Transverse colon (tissue), 4 donors: ENCODE results near the gene KICS2. TPM values are rescaled to one million over a fixed set of nuclear protein-coding genes. Genes with fewer than 3 reads are reported as not detected.

Experiments used
- DNase-seq: peaks from one replicate; pipeline ENCODE4 v3.0.0-alpha.2; 2019
- H3K27ac ChIP-seq, 4 donors: fragments of 200-600 bp; sonication (generic); 2 replicates each; pipeline ENCODE4 v1.5.1; 2016 to 2018; ENCODE audit warnings: inconsistent platforms in 4 of 4
- H3K27me3 ChIP-seq: fragments of 200-600 bp; sonication (generic); 2 replicates; pipeline ENCODE4 v1.5.1; 2017; ENCODE audit warnings: inconsistent platforms
- H3K36me3 ChIP-seq, 4 donors: fragments of 200-600 bp; sonication (generic); 2 replicates each; pipeline ENCODE4 v1.5.1; 2017 to 2019; ENCODE audit warnings: inconsistent platforms in 4 of 4
- H3K4me1 ChIP-seq, 4 donors: fragments of 200-600 bp; sonication (generic); 2 replicates each; pipeline ENCODE4 v1.5.1; 2017 to 2020; ENCODE audit warnings: inconsistent platforms in 4 of 4
- H3K4me3 ChIP-seq, 4 donors: fragments of 200-600 bp; sonication (generic); 1 replicate in 1 of 4; 2 replicates in 3 of 4; pipeline versions ENCODE4 v1.5.1 to v1.6.1; 2017 to 2019; ENCODE audit warnings: inconsistent platforms in 4 of 4
- H3K9me3 ChIP-seq, 2 donors: fragments of 200-600 bp; sonication (generic); 2 replicates each; pipeline ENCODE4 v1.5.1; 2017 to 2019; ENCODE audit warnings: inconsistent platforms in 2 of 2
- EP300 ChIP-seq: sonication (generic); formaldehyde crosslinking; IDR thresholded peaks from one replicate; pipeline ENCODE4 v1.6.1; 2017; ENCODE audit warnings: antibody characterized with exemption, low read depth
- POLR2A ChIP-seq: fragments of 450-650 bp; IDR thresholded peaks from one replicate; pipeline ENCODE4 v1.6.1; 2016; ENCODE audit warnings: antibody characterized with exemption, mild to moderate bottlenecking, moderate library complexity
- POLR2AphosphoS5 ChIP-seq, 3 donors: sonication (generic); formaldehyde crosslinking; IDR thresholded peaks; one replicate each; pipeline ENCODE4 v1.6.1; 2016; ENCODE audit warnings: antibody characterized with exemption in 3 of 3
- WGBS, 2 donors: methylation state at CpG; one replicate each; pipeline ENCODE4 v1.1.5; 2018; ENCODE audit warnings: low coverage in 1 of 2; 5-methylcytosine and 5-hydroxymethylcytosine counted together
- in situ Hi-C, 4 donors: fragments of 200-750 bp; cut with MboI; loops; one replicate each; pipeline versions ENCODE4 v1.15.0 to v1.15.1; 2017; ENCODE audit warnings: low sequenced_read_pairs in 3 of 4, low pct_ligation_motif_present in 1 of 4, low pct_unique_long_range_greater_than_20kb in 1 of 4
- intact Hi-C: fragments of 100-400 bp; cut with DNase I; formaldehyde crosslinking; loops from one replicate; pipeline ENCODE4 v1.15.1; 2023; ENCODE audit warnings: low total_unique reads
- total RNA-seq, 4 donors: library from RNA; depleted of rRNA; stranded (reverse); fragments of >200 nt; gene quantifications; one replicate each; pipeline ENCODE4 v1.1.0, GENCODE V29; 2016
- TF ChIP-seq, protein P1 (sequence below), 5 experiments: fragments of 200-600 bp in 3 of 5; fragments of 450-650 bp in 2 of 5; sonication (generic) in 3 of 5; IDR thresholded peaks; 1 replicate in 2 of 5; 2 replicates in 3 of 5; pipeline ENCODE4 v1.5.1; 2016 to 2017; ENCODE audit warnings: antibody characterized with exemption in 5 of 5, inconsistent platforms in 3 of 5, mild to moderate bottlenecking in 2 of 5, moderate library complexity in 1 of 5

Gene KICS2
- total RNA-seq, 4 donors from 2014 or later = 2.8 to 10.2 (median 4.7) TPM

DNA sequence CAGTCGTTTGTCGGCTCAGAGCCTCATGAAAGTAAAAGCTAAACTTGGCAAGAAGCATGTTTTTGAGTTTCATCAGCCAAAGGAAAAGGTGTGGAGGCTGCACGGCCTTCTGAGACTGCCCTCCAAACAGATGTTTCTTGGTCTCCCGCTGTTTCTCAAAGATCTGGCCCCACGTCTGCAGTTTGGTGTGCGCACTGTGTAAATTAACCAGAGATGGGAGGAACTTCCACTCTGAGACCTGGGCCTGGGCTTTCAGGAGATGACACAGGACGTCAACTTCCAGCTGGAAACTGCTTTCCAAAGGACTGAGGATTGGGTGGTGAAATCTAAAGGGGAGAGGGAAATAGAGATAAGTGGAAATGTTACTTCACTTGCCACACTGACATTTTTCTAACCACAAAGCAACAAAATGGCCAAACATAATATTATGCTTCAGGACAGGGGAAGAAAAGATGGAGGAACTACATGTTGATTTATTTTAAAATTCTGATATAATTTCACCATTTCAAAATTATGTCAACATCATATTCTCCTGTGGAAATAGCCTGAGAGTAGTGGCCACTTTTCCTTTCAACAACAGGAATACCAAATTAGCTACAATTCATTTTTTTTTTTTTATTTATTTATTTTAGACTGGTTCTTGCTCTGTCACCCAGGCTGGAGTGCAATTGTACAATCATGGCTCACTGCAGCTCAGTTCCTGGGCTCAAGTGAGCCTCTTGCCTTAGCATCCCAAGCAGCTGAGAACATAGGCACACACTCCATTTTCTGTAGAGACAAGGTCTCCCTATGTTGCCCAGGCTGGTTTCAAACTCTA is 27.6 kb downstream of the KICS2 start:
- H3K4me3 ChIP-seq = no peak overlapping the region
- intact Hi-C loops = no loop called here
- H3K4me1 ChIP-seq = no peaks in the 10 kb centered on the region
- no peaks in the 10 kb centered on the region for H3K27me3 ChIP-seq
- TF ChIP-seq POLR2A = no peak
- no peak for TF ChIP-seq EP300
- H3K36me3 ChIP-seq = no peaks in the 10 kb centered on the region
- 81 to 82% methylated on average over 1 to 7 of the region's 7 CpGs for WGBS, 2 donors
- in situ Hi-C loops = no loop called here
- DNase-seq = no peak
- H3K27ac ChIP-seq = no peak overlapping the region
- H3K9me3 ChIP-seq = no peaks in the 10 kb centered on the region

DNA sequence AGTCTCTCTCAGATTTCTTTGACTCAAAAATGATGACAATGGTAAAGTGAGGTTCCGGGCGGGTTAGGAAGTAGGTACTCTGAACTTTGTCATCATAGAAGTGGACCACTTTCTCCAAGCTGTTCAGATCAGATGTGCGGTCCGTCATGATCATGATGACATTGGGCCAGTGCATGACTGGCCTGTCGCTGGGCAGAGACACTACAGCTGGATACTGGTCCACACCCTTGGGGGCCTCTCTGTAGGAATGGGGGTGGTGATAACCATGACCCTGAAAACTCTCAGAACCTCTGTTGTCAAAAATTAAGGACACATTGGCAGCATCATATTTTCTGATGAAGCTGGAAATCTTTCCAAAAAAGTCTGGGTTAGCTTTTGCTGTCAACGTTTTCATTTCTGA is 28.2 kb downstream of the KICS2 start:
- no peaks in the 10 kb centered on the region for H3K9me3 ChIP-seq
- DNase-seq = no peak
- no peak overlapping the region for H3K4me3 ChIP-seq
- in situ Hi-C loops = no loop called here
- no peaks in the 10 kb centered on the region for H3K36me3 ChIP-seq
- intact Hi-C loops = no loop called here
- no peaks in the 10 kb centered on the region for H3K4me1 ChIP-seq
- TF ChIP-seq POLR2A (no peak), EP300 (no peak), POLR2AphosphoS5 (IDR thresholded peaks at IDR 0.05) (no peak)
- TF ChIP-seq, protein P1, sequence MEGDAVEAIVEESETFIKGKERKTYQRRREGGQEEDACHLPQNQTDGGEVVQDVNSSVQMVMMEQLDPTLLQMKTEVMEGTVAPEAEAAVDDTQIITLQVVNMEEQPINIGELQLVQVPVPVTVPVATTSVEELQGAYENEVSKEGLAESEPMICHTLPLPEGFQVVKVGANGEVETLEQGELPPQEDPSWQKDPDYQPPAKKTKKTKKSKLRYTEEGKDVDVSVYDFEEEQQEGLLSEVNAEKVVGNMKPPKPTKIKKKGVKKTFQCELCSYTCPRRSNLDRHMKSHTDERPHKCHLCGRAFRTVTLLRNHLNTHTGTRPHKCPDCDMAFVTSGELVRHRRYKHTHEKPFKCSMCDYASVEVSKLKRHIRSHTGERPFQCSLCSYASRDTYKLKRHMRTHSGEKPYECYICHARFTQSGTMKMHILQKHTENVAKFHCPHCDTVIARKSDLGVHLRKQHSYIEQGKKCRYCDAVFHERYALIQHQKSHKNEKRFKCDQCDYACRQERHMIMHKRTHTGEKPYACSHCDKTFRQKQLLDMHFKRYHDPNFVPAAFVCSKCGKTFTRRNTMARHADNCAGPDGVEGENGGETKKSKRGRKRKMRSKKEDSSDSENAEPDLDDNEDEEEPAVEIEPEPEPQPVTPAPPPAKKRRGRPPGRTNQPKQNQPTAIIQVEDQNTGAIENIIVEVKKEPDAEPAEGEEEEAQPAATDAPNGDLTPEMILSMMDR (IDR thresholded peaks at IDR 0.05) = no peak
- H3K27ac ChIP-seq = no peak overlapping the region
- H3K27me3 ChIP-seq = no peaks in the 10 kb centered on the region
- WGBS, 2 donors = 70 to 96% methylated on average over 2 to 6 of the region's 6 CpGs

DNA sequence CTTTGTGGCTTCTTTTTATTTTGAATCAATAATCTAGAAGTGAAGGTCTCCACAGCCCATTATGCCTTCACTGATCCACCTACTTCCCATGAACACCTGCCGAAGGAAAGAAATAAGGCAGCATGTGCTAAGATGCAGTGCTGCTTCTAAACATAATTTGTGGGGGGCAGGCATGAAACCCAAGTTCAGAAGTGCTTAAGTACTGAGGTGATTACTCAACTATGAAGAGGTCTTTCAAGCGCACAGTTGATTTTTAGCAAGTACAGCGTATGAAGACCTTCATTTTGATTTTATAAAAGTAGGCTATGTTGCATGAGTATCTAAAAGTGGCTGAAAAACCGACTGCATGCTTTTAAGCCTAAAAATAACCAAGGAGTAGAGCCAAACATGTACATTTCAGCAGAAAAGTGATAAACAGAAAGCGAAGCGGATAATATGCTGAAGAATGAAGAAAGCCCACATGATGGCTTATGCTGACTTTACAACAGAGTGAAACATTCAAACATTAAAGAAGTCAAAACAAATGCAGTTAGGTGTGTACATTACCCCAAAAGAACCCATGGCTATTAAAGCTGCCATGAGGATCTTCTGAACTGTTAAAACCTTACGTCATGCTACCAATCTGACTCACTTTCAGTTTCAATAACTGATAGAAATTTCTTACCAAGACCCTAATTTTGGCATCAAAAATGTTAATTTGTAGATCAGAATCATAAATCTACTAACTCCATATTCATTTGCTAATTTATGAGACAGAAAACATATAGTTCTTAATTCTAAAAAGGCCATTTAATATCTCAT is 29.3 kb downstream of the KICS2 start:
- 79 to 83% methylated on average over 5 to 7 of the region's 7 CpGs for WGBS, 2 donors
- no peak overlapping the region for H3K4me3 ChIP-seq
- no peaks in the 10 kb centered on the region for H3K9me3 ChIP-seq
- intact Hi-C loops (no loop called here), in situ Hi-C loops (no loop called here)
- no peaks in the 10 kb centered on the region for H3K36me3 ChIP-seq
- H3K4me1 ChIP-seq = no peaks in the 10 kb centered on the region
- H3K27me3 ChIP-seq = no peaks in the 10 kb centered on the region
- H3K27ac ChIP-seq = no peak overlapping the region
- no peak for DNase-seq
- no peak for TF ChIP-seq POLR2A

DNA sequence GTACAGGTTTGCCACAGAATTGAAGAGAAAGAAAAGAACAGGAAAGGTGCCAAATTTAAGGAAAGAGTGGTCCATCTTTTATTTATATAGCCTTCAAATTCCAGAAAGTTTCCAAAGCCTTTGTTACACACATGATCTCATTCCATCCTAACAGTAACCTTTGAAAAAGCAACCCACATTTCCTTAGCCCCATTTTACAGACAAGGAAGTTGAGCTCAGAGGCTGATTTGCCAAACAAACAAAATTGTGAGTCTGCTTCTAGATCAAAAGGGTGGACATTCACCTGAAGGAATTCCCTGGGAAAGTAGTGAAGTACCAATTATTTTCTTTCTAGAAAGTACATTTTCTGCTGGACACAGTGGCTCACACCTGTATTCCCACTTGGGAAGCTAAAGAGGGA is 32.0 kb downstream of the KICS2 start:
- in situ Hi-C loops = no loop called here
- DNase-seq = no peak
- Histone ChIP-seq H3K4me3 (no peak overlapping the region), H3K36me3 (no peaks in the 10 kb centered on the region), H3K27ac (no peak overlapping the region), H3K9me3 (no peaks in the 10 kb centered on the region), H3K27me3 (no peaks in the 10 kb centered on the region), H3K4me1 (no peaks in the 10 kb centered on the region)
- TF ChIP-seq, protein P1 (IDR thresholded peaks at IDR 0.05) = no peak
- TF ChIP-seq EP300 = no peak
- no peak for TF ChIP-seq POLR2AphosphoS5 (IDR thresholded peaks at IDR 0.05)
- TF ChIP-seq POLR2A = no peak
- intact Hi-C loops = no loop called here

DNA sequence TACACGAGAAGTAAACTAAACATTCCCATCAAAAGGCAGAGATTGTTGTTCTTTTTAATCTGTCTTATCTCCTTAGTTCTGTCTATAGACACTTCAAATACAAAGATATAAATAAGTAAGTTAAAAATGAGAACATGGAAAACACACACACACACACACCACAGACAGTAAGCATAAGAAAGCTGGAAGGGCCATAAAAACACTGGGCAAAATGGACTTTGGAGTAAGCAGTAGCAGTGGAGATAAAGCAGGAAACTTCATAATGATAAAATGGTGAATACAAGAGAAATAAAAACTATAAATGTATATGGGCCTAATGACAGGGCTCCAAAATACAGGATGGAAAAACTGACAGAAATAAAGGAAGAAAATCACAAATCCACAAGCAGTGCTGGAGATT is 32.6 kb downstream of the KICS2 start:
- Histone ChIP-seq H3K36me3 (no peaks in the 10 kb centered on the region), H3K4me3 (no peak overlapping the region), H3K9me3 (no peaks in the 10 kb centered on the region), H3K27me3 (no peaks in the 10 kb centered on the region), H3K27ac (no peak overlapping the region), H3K4me1 (no peaks in the 10 kb centered on the region)
- intact Hi-C loops (loop anchor here (10.0 kb wide), 1 partner anchor 65 kb away; no protein-coding TSS in a partner anchor), in situ Hi-C loops (loop anchor here in 1 of 4 donors (10.0 kb wide), 1 partner anchor 345 kb away; the partner anchor contains the start of gene SRGAP1)
- TF ChIP-seq POLR2AphosphoS5 (IDR thresholded peaks at IDR 0.05) (no peak), EP300 (no peak), POLR2A (no peak)
- TF ChIP-seq, protein P1 (IDR thresholded peaks at IDR 0.05) = no peak
- WGBS, 2 donors = 38 to 41% methylated on average over 1 of the region's 1 CpG
- no peak for DNase-seq
